HG02938 (cell line): Measurements from ENCODE around the gene ENO4.

Source experiments
- ATAC-seq: cut with Tn5 transposase; IDR thresholded peaks from one replicate; pipeline ENCODE4 v1.9.1; 2021; ENCODE audit warnings: mild to moderate bottlenecking, moderate library complexity; ENCODE audit not compliant: unreplicated experiment

ENO4 gene

GRCh38 chr10:116849248-116850057, at the start of gene ENO4:
TSS of gene ENO4 (plus strand) at chr10:116849499. CDS start at chr10:116849567, 68 bp downstream.
- peak; percentile 56 for ATAC-seq

- ATAC-seq: no peak
These were observed 48.9 kb upstream of the ENO4 start for GRCh38 chr10:116800286-116800929.

- no peak for ATAC-seq
These were observed 47.6 kb upstream of the ENO4 start for GRCh38 chr10:116801658-116802057.

- ATAC-seq: no peak
These were observed 46.8 kb upstream of the ENO4 start for GRCh38 chr10:116802474-116802873.

- no peak for ATAC-seq
These were observed 46.4 kb upstream of the ENO4 start for GRCh38 chr10:116802876-116803275.

- no peak for ATAC-seq
These were observed 45.6 kb upstream of the ENO4 start for GRCh38 chr10:116803451-116804249.

GRCh38 chr10:116808706-116809105, 40.6 kb upstream of the ENO4 start:
- no peak for ATAC-seq

- no peak for ATAC-seq
These were observed 39.7 kb upstream of the ENO4 start for GRCh38 chr10:116809483-116810119.

GRCh38 chr10:116810120-116810500, 39.2 kb upstream of the ENO4 start:
- ATAC-seq: no peak

- no peak for ATAC-seq
These were observed 38.4 kb upstream of the ENO4 start for GRCh38 chr10:116810895-116811294.

GRCh38 chr10:116811691-116812090, 37.6 kb upstream of the ENO4 start:
- ATAC-seq: no peak

GRCh38 chr10:116815641-116816415, 33.5 kb upstream of the ENO4 start:
- no peak for ATAC-seq

- ATAC-seq: no peak
These were observed 32.1 kb upstream of the ENO4 start for GRCh38 chr10:116817178-116817577.

- ATAC-seq: no peak
These were observed 31.4 kb upstream of the ENO4 start for GRCh38 chr10:116817780-116818343.

- no peak for ATAC-seq
These were observed 29.2 kb upstream of the ENO4 start for GRCh38 chr10:116819999-116820677.

- ATAC-seq: no peak
These were observed 23.4 kb upstream of the ENO4 start for GRCh38 chr10:116825901-116826300.

GRCh38 chr10:116826803-116827202, 22.5 kb upstream of the ENO4 start:
- ATAC-seq: no peak

- no peak for ATAC-seq
These were observed 22.1 kb upstream of the ENO4 start for GRCh38 chr10:116827214-116827671.

GRCh38 chr10:116828116-116828515, 21.2 kb upstream of the ENO4 start:
- ATAC-seq: no peak
